ENCODE data around the gene TMEM38B. TPM values are rescaled to one million over a fixed set of nuclear protein-coding genes. Genes with fewer than 3 reads are reported as not detected.

TMEM38B gene
- total RNA-seq, 1 donor from 2014 or later = 21.1 TPM

DNA sequence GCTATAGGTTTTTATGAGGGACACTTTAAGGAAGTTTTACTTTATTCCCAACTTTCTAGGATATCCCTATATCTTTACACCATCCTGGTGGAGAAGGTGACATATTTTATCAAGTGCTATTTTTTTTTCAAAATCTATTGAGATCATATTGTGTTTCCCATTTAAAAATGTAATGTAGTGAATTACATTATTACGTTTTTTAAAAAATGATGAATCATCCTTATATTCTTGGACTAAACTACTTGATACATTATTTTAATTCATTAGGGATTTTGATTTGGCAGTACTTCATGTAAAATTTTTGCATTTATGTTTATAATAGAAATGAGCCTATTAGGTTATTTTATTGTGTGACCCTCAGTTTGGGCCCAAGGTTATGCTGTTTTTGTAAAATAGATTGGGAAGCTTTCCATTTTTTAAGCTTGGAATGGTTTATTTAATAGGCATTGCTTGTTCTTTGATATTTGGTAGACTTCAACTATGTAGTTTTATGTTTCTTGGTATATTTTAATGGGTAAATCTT is 4.1 kb downstream of the TMEM38B start:
- Histone ChIP-seq H2AFZ (replicated peaks) (no peak overlapping the region), H3K79me2 (ENCODE audit: low read depth) (peaks cover 28% of the 10 kb centered on the region), H3K4me3 (no peak overlapping the region), H3K9me3 (ENCODE audit: low read depth) (no peaks in the 10 kb centered on the region), H3K27ac (no peak overlapping the region), H3F3A (ENCODE audit: low read depth) (peaks cover 7% of the 10 kb centered on the region), H3K27me3 (peaks cover 42% of the 10 kb centered on the region), H4K20me1 (ENCODE audit: low read depth) (peaks cover 10% of the 10 kb centered on the region), H3K36me3 (no peaks in the 10 kb centered on the region), H3K4me1 (peaks cover 18% of the 10 kb centered on the region), H3K4me2 (no peak overlapping the region), H3K9ac (no peak overlapping the region)
- Mint-ChIP-seq H3K36me3 (peaks cover 22% of the 10 kb centered on the region), H3K27me3 (ENCODE audit: insufficient read depth, low read depth) (no peaks in the 10 kb centered on the region), H3K4me1 (peaks cover 29% of the 10 kb centered on the region), H3K9me3 (peaks cover 5% of the 10 kb centered on the region), H3K27ac (no peak overlapping the region), H3K4me3 (no peak overlapping the region)
- TF ChIP-seq EZH2phosphoT487 (IDR thresholded peaks at IDR 0.05) (no peak), EZH2 (IDR thresholded peaks at IDR 0.05) (no peak)
- TF ChIP-seq, protein P1, sequence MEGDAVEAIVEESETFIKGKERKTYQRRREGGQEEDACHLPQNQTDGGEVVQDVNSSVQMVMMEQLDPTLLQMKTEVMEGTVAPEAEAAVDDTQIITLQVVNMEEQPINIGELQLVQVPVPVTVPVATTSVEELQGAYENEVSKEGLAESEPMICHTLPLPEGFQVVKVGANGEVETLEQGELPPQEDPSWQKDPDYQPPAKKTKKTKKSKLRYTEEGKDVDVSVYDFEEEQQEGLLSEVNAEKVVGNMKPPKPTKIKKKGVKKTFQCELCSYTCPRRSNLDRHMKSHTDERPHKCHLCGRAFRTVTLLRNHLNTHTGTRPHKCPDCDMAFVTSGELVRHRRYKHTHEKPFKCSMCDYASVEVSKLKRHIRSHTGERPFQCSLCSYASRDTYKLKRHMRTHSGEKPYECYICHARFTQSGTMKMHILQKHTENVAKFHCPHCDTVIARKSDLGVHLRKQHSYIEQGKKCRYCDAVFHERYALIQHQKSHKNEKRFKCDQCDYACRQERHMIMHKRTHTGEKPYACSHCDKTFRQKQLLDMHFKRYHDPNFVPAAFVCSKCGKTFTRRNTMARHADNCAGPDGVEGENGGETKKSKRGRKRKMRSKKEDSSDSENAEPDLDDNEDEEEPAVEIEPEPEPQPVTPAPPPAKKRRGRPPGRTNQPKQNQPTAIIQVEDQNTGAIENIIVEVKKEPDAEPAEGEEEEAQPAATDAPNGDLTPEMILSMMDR (IDR thresholded peaks at IDR 0.05) = no peak
- DNase-seq (ENCODE audit: low spot score) = no peak

DNA sequence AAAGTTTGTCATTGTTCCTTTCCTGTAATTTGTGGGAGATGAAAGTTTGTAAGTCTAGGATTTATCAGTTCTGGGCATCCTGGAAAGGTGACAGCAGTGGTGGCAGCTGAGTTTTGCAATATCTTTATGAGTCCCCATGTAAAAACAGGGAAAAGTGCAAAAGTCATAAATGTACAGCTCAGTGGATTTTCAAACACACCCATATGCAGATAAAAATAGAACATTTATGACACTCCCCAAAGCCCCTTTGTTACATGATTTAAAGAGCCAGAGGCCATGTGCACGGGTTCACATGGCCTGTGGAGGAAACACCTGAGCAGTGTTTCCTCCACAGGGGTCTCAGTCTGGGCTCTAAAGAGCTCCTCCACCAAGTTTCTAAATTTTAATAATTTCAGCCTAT is 6.3 kb downstream of the TMEM38B start:
- no peak overlapping the region for H3K4me3 ChIP-seq
- peaks cover 22% of the 10 kb centered on the region for H3K36me3 Mint-ChIP-seq
- H3K27me3 ChIP-seq = peaks cover 21% of the 10 kb centered on the region
- peaks cover 5% of the 10 kb centered on the region for H3K9me3 Mint-ChIP-seq
- no peaks in the 10 kb centered on the region for H3K9me3 ChIP-seq (ENCODE audit: low read depth)
- peaks cover 28% of the 10 kb centered on the region for H3K79me2 ChIP-seq (ENCODE audit: low read depth)
- DNase-seq (ENCODE audit: low spot score) = no peak
- no peak overlapping the region for H3K27ac Mint-ChIP-seq
- no peak overlapping the region for H2AFZ ChIP-seq (replicated peaks)
- H3F3A ChIP-seq (ENCODE audit: low read depth) = no peaks in the 10 kb centered on the region
- no peak for TF ChIP-seq EZH2phosphoT487 (IDR thresholded peaks at IDR 0.05)
- TF ChIP-seq EZH2 (IDR thresholded peaks at IDR 0.05) = no peak
- TF ChIP-seq, protein P1 (IDR thresholded peaks at IDR 0.05) = no peak
- peaks cover 16% of the 10 kb centered on the region for H3K4me1 Mint-ChIP-seq
- H3K4me3 Mint-ChIP-seq = no peak overlapping the region
- H3K9ac ChIP-seq = no peak overlapping the region
- H3K27me3 Mint-ChIP-seq (ENCODE audit: insufficient read depth, low read depth) = no peaks in the 10 kb centered on the region
- no peak overlapping the region for H3K27ac ChIP-seq
- peaks cover 3% of the 10 kb centered on the region for H4K20me1 ChIP-seq (ENCODE audit: low read depth)
- H3K36me3 ChIP-seq = no peaks in the 10 kb centered on the region
- no peak overlapping the region for H3K4me2 ChIP-seq
- peaks cover 4% of the 10 kb centered on the region for H3K4me1 ChIP-seq

DNA sequence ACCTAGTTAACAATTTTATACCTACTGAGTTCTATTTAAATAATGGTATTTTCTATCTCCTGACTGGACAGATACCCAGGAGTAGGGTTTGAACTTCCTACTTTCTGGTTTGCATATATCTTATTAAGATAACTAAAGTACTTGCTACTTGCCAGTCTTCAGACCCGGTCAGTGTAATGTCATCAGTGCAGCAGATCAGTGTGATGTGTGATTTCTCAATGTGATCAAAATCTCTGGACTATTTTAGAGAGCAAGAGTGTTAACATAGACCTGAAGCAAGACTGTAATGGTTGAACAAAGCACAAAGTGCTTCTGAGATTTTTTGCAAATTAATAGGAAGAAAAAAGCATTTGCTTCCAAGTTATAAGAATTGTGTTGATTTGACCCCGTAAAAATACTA is 6.8 kb downstream of the TMEM38B start:
- Histone ChIP-seq H3K4me1 (no peaks in the 10 kb centered on the region), H3K9me3 (ENCODE audit: low read depth) (no peaks in the 10 kb centered on the region), H3K36me3 (no peaks in the 10 kb centered on the region), H2AFZ (replicated peaks) (no peak overlapping the region), H3F3A (ENCODE audit: low read depth) (no peaks in the 10 kb centered on the region), H3K27ac (no peak overlapping the region), H3K79me2 (ENCODE audit: low read depth) (peaks cover 25% of the 10 kb centered on the region), H3K4me3 (no peak overlapping the region), H3K4me2 (no peak overlapping the region), H3K27me3 (peaks cover 17% of the 10 kb centered on the region), H3K9ac (no peak overlapping the region), H4K20me1 (ENCODE audit: low read depth) (no peaks in the 10 kb centered on the region)
- Mint-ChIP-seq H3K4me3 (no peak overlapping the region), H3K27ac (no peak overlapping the region), H3K27me3 (ENCODE audit: insufficient read depth, low read depth) (no peaks in the 10 kb centered on the region), H3K4me1 (peaks cover 13% of the 10 kb centered on the region), H3K9me3 (peaks cover 5% of the 10 kb centered on the region), H3K36me3 (peaks cover 23% of the 10 kb centered on the region)
- no peak for DNase-seq (ENCODE audit: low spot score)
- TF ChIP-seq EZH2phosphoT487 (IDR thresholded peaks at IDR 0.05) (no peak), EZH2 (IDR thresholded peaks at IDR 0.05) (no peak)
- TF ChIP-seq, protein P1 (IDR thresholded peaks at IDR 0.05) = no peak
